GM19455 (cell line): Measurements from ENCODE around the gene LILRA2.
"Not testable (repeated sequence)": the region's sequence is repeated elsewhere in the genome, so short reads cannot be mapped to it uniquely, and the experiment has no call there.

Source experiments
- ATAC-seq: cut with Tn5 transposase; IDR thresholded peaks from one replicate; pipeline ENCODE4 v1.9.1; 2021; ENCODE audit not compliant: unreplicated experiment

Gene LILRA2

DNA sequence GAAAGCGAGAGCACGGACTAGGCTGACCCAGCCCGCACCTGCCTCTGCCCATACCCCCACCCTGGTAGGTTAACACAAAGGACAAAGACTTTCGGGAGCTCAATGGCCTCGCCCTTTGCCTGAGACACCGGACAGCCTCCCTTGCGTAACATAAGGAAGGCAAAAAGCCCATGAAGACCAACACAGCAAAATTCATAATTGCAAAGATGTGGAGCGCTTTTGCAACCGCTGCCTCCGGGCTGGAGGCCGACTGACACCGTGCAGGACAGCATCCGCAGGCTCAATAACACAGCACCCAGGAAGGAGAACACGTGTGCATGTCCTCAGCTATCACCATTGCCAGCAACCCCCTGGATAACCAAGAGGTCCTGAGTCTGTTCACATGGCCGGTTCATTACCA lies 35.2 kb downstream of the LILRA2 start:
- ATAC-seq: no peak

DNA sequence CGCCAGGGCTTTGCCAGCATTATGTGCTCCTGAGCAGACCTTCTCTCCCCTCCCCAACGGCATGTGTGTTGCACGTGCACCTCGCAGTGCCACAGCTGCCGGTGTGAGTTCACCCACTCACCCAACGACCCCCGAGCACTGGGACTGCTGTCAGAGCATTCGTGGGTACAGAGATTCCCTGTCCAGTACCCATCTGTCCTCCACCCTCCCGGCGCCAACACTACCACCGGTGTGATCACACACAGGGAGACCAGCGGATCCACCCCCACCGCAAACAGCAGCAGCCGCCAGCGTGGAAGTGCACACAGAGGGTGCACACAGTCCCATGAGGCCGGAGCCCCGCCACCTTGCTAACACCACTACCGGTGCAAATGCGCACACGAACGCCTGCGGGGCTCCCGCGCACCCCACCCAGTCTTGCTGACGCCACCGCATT lies 35.8 kb downstream of the LILRA2 start:
- ATAC-seq: no peak

DNA sequence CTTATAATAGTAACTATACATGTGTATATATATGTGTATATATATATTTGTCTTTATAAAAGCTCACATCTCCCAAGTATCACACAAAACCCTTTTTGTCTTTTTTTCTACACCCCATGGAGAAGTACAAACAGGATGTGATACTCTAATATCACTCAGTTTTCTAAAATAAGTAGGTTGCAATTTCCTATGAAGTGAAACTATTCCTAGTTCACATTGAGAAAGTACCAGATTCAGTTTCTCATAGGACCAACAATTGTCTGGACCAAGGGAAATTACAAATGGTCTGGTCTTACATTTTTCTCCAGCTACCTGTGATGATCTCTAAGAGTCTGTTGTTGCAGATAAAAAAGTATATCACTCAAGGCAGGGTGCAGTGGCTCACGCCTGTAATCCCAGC lies 38.8 kb downstream of the LILRA2 start:
- ATAC-seq: no peak

DNA sequence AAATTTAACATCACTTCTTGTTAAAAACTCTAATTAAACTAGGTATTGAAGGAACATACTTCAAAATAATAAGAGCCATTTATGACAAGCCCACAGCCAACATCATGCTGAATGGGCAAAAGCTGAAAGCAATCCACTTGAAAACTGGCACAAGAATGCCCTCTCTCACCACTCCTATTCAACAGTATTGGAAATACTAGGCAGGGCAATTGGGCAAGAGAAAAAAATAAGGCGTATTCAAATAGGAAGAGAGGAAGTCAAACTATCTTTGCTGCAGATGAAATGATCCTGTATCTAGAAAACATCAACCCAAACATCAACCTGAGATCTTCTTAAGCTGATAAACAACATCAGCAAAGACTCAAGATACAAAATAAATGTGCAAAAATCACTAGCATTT lies 41.1 kb downstream of the LILRA2 start:
- no peak for ATAC-seq

DNA sequence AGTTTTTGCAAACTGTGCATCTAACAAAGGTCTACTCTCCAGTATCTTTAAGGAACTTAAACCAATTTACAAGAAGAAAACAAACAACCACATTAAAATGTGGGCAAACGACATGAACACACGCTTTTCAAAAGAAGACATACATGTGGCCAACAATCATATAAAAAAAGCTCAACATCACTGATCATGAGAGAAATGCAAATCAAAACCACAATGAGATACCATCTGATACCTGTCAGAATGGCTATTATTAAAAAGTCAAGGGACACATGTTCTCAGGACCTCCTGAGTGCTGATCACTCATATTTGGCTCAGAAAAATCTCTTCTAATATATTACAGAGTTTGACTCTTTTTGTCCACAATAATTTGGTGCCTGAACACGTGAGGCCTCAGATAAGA lies 42.5 kb downstream of the LILRA2 start:
- ATAC-seq: peak; percentile 29

DNA sequence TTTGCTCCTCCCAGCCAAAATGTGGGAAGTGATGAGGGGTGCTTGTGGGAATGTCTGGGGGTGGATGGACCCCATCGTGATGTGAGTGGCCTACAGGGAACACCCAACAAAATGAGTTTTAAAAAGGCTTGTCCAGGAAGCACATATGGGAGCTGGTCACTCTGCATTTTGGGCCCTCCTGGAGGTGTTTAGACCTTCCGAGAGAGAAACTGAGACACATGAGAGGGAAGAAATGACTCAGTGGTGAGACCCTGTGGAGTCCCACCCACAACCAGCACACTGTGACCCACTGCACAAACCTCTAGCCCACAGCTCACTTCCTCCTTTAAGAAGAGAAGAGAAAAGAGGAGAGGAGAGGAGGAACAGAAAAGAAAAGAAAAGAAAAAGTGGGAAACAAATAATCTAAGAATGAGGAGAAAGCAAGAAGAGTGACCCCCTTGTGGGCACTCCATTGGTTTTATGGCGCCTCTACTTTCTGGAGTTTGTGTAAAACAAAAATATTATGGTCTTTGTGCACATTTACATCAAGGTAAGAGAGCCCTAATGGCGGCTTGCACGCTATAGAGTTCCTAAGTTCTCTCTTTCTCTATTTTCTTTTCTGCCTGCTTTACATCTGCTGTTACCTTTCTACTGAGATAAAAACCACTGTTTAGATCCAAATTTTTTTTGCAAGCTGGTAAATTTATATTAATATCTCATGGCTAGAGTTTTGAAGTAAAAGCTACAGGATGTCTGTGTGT lies 43.4 kb downstream of the LILRA2 start:
- peak; percentile 64 for ATAC-seq

DNA sequence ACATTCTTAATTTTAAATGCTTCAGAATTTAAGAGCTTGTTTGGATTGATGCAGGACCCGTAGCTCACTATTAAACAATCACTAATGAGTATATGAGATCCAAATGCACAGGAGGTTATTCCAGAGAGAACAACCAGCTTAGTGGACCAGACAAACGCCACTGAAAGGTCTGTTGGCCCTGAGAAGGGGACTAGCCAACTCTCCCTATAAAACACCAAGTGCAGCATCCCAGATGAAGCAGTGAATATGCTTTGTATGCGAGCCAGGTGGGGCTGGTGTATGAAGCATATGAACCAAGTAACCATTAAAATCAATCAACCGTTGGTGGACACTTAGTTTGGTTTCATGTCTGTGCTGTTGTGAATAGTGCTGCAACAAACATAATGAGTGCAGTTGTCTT lies 46.9 kb downstream of the LILRA2 start:
- no peak for ATAC-seq

DNA sequence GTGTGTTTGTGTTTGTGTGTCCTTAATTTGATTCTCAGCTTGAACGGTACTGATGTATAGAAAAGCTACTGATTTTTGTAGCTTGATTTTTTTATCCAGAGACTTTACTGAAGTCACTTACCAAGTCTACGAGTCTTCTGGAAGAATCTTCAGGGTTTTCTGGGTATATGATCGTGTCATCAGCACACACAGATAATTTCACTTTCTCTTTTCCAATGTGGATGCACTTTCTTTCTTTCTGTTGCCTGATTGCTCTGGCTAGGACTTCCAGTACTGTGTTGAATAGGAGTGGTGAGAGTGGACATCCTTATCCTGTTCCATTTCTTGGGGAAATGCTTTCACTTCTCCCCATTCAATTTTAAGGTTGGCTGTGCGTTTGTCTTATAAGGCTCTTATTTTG lies 48.8 kb downstream of the LILRA2 start:
- no peak for ATAC-seq

DNA sequence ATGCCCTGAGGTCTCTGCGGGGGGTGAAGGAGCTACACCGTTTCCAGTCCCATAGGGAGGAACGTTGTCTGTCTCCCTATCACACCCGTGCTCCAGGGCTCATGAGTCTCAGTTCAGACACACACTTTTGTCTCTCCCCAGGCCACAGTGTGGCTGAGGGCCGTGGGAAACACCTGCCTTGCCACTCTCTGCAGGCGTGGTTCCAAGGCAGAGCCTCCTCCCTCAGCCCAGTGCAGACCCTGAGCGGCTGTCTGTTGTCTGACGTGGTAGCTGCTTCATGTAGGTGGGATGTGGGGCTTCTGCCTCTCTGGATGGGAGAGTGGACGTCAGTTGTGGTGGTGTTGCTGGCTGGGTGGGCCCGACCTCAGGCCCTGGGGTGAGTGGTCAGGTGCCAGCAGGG lies 50.6 kb downstream of the LILRA2 start:
- not testable (repeated sequence) for ATAC-seq

DNA sequence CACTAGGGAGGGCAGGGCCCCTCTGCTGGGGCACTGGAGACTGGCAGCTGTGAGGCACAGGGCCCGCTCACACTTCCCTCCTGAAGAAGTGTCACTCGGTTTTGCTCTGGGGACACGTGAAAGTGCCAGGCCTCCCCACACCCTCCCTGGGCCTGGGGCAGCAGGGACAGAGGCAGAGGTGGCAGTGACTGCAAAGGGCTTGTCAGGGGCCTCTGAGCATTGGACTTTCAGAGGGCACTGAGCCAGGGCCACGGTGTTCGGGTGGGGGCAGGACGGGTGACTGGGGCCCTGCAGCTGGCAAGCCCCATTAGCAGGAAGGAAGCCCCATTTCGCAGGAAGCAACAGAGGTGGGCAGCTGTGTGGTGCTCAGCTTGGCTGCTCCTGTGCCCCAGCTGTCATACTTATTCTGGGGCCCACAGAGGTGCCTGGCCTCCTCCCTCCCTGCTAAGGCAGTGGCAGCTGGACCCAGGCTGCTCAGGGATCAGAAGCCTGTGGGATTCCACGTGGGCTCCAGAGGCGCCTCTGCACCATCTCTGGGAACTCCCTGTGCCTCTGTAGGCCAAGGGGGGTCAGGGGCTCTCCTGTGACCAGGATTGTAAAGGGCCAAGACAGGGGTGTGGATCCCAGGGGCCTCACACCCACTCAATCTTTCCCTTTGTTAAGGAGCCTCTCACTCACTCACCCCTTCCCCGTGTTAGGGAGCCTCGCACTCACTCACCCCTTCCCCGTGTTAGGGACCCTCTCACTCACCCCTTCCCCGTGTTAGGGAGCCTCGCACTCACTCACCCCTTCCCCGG lies 51.5 kb downstream of the LILRA2 start:
- ATAC-seq: not testable (repeated sequence)

DNA sequence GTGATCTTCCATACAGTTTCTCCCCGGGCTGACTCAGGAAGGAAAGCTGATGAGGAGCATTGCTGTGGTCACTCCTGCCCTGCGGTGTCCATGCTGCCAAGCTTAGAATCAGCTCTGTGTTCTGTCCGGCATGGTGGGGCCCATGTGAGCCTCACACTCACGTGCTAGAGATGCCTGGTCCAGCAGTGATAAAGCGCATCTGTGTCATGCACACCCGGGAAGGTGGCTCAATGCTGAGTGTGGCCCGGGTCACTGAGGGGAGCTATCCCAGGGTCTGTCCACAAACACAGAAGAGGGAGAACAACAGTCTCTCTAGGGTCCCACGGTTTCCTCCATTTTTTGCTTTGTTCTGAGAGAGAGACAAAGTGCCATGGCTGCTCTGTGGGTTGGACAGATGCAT lies 53.2 kb downstream of the LILRA2 start:
- ATAC-seq: no peak

DNA sequence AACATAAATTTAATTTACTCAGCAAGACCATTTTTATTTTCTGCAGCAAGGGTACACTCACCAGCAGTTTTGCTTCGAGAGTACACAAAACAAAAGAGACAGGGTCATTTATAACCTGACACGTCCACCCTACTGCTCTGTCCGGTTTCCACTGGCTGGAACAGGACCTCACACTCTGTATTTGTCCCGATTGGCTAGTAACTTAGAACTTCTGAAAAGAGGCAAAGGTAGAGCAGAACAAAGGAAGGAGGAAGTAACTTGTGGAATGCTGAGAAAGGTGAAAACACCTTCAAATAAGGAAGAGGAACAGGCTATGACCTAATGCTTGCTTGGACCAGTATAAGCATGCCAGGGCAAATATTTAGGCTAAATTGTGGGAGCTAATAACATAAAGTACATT lies 54.3 kb downstream of the LILRA2 start:
- not testable (repeated sequence) for ATAC-seq

DNA sequence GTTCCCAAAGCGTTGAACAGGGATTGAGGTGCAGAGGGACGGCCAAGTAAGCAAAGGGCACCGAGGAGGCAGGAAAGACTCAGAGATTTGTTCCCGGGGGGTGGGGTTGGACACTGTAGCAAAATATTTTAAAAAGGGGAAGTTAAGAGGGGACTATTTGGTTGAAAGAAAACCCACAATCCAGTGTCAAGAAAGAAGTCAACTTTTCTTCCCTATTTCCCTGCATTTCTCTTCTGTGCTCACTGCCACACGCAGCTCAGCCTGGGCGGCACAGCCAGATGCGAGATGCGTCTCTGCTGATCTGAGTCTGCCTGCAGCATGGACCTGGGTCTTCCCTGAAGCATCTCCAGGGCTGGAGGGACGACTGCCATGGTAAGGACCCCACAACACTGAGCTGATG lies 56.7 kb downstream of the LILRA2 start, which contains the start of gene LILRB1:
Gene LILRB1 (plus strand): TSS at position 223 of the 400 bp plus-strand sequence. CDS start 590 bp downstream, outside the sequence.
- ATAC-seq: not testable (repeated sequence)

DNA sequence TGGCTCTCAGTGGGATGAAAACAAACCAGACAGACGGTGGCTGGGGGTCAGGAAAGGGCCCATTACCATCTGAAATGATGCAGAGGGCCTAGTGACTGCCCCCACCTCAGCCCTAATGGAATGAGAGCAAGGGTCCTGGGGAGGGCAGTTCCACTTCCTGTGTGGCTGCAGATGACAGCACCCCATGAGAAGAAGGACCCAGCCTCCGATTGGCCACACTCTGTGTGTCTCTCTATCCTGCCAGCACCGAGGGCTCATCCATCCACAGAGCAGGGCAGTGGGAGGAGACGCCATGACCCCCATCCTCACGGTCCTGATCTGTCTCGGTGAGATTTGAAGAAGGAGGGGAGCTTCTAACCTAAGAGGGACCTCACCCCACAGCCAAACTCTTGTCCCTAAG lies 57.2 kb downstream of the LILRA2 start:
- no peak for ATAC-seq

DNA sequence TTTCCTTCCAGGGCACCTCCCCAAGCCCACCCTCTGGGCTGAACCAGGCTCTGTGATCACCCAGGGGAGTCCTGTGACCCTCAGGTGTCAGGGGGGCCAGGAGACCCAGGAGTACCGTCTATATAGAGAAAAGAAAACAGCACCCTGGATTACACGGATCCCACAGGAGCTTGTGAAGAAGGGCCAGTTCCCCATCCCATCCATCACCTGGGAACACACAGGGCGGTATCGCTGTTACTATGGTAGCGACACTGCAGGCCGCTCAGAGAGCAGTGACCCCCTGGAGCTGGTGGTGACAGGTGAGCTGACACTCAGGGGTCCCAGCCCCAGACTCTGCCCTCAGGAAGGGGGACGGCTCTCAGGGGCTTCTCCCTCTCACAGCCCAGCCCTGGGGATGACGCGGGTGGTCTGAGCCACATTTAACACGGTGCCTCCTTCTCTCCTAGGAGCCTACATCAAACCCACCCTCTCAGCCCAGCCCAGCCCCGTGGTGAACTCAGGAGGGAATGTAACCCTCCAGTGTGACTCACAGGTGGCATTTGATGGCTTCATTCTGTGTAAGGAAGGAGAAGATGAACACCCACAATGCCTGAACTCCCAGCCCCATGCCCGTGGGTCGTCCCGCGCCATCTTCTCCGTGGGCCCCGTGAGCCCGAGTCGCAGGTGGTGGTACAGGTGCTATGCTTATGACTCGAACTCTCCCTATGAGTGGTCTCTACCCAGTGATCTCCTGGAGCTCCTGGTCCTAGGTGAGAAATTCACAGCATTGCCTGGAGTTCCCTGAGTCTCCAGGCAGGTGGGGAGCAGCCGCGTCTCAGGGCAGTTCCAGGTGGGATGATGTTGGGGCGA lies 58.1 kb downstream of the LILRA2 start:
- not testable (repeated sequence) for ATAC-seq

DNA sequence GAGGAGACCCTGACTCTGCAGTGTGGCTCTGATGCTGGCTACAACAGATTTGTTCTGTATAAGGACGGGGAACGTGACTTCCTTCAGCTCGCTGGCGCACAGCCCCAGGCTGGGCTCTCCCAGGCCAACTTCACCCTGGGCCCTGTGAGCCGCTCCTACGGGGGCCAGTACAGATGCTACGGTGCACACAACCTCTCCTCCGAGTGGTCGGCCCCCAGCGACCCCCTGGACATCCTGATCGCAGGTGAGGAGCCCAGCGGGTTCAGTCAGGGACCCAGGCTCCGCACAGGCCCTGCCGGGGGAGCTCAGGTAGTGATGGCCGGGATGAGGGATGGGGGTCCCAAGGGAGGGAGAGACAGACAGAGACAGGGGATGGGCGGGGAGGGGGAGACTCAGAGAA lies 58.9 kb downstream of the LILRA2 start:
- ATAC-seq: not testable (repeated sequence)

DNA sequence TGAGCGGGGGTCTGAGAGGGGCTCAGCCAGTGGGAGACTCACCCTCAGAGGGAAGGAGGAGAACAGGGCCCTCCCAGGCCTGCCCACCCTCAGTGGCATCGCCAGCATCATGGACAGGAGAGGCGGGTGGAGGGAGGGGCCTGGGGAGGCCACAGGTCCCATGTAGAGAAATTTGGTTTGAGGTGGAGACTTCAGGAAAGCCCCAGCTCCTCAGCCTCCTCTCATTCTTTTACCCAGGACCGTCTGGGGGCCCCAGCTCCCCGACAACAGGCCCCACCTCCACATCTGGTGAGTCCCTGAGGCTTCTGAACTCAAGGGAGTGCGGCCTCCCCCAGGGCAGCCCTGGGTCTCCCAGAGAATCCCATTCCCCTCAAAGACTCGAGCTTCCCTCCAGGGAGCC lies 59.8 kb downstream of the LILRA2 start:
- ATAC-seq: no peak

DNA sequence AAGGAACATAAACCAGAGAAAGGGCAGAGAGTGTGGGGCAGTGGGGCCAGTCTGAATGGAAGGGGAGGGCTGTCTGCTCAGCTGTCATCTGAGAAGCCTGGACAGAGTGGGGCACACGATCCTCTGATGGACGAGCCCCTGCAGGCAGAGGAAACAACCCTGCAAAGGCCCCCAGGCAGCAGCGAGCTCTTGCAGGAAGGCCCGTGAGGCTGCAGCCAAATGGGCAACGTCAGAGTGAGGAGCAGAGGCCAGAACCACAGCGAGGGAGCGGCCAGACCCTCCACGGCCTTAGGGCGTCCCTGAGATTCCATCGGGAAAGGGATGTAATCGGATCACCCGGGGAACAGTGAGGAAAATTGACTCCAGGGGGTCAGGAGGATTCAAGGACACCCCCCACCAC lies 62.5 kb downstream of the LILRA2 start:
- ATAC-seq: not testable (repeated sequence)

DNA sequence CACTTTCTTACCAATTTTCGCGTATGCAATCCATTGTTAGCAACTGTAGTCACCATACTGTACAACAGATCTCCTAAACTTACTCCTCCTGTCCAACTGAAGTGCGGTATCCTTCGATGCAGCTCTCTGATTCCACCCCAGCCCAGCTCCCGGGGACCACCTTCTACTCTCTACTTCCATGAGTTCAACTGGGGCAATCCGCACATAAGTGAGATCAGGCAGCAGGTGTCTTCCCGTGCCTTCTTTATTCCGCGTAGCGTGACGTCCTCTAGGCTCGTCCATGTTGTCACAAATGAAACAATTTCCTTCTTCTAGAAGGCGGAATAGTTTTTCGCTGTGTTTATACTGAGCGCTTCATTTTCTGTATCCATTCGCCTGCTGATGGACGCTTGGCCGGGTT lies 65.1 kb downstream of the LILRA2 start:
- ATAC-seq: no peak
